H9 (cell line): ENCODE data around the gene KCNJ12. TPM values are rescaled to one million over a fixed set of nuclear protein-coding genes. Genes with fewer than 3 reads are reported as not detected.

ENCODE experiments used
- DNase-seq: peaks from one replicate; pipeline ENCODE4 v3.0.0-alpha.2; 2017
- H2AFZ ChIP-seq: one replicate; pipeline ENCODE4 v1.6.1; 2013; ENCODE audit warnings: mild to moderate bottlenecking, low read length, control low read depth, moderate library complexity
- H2AK5ac ChIP-seq: 2 replicates; pipeline ENCODE4 v1.6.1; 2013; ENCODE audit warnings: low read length, control low read depth, mixed read lengths; ENCODE audit not compliant: insufficient read length
- H2BK120ac ChIP-seq: one replicate; pipeline ENCODE4 v1.6.1; 2013; ENCODE audit warnings: low read depth, mild to moderate bottlenecking, low read length, control low read depth, inconsistent platforms; ENCODE audit not compliant: poor library complexity, severe bottlenecking
- H2BK12ac ChIP-seq: 2 replicates; pipeline ENCODE4 v1.6.1; 2013; ENCODE audit warnings: low read length, control low read depth, mixed read lengths, low read depth; ENCODE audit not compliant: insufficient read length
- H2BK15ac ChIP-seq: 2 replicates; pipeline ENCODE4 v1.6.1; 2013; ENCODE audit warnings: low read depth, low read length, control low read depth
- H2BK20ac ChIP-seq: one replicate; pipeline ENCODE4 v1.6.1; 2013; ENCODE audit warnings: low read depth, mild to moderate bottlenecking, low read length, control low read depth, inconsistent platforms; ENCODE audit not compliant: poor library complexity, severe bottlenecking
- H2BK5ac ChIP-seq: 2 replicates; pipeline ENCODE4 v1.6.1; 2013; ENCODE audit warnings: low read length, control low read depth, mixed read lengths; ENCODE audit not compliant: insufficient read length
- H3K14ac ChIP-seq: 2 replicates; pipeline ENCODE4 v1.6.1; 2013; ENCODE audit warnings: low read length, control low read depth; ENCODE audit not compliant: insufficient read depth
- H3K18ac ChIP-seq: 2 replicates; pipeline ENCODE4 v1.6.1; 2013; ENCODE audit warnings: low read depth, mild to moderate bottlenecking, mixed read lengths, low read length, control low read depth; ENCODE audit not compliant: insufficient read length
- H3K23ac ChIP-seq: 2 replicates; pipeline ENCODE4 v1.6.1; 2013; ENCODE audit warnings: low read length, control low read depth, mixed read lengths, low read depth; ENCODE audit not compliant: insufficient read length
- H3K23me2 ChIP-seq: 2 replicates; pipeline ENCODE4 v1.6.1; 2013; ENCODE audit warnings: low read depth, mild to moderate bottlenecking, mixed read lengths, low read length, control low read depth; ENCODE audit not compliant: insufficient read length, poor library complexity, severe bottlenecking
- H3K27ac ChIP-seq: 2 replicates; pipeline ENCODE4 v1.5.1; 2013; ENCODE audit warnings: low read length, control low read depth, mixed read lengths, low read depth; ENCODE audit not compliant: insufficient read length
- H3K27me3 ChIP-seq: 2 replicates; pipeline ENCODE4 v1.6.1; 2013; ENCODE audit warnings: low read length, control low read depth, inconsistent platforms; ENCODE audit not compliant: insufficient read depth
- H3K4ac ChIP-seq: 2 replicates; pipeline ENCODE4 v1.6.1; 2013; ENCODE audit warnings: low read depth, mild to moderate bottlenecking, control low read depth, inconsistent platforms, low read length, moderate library complexity
- H3K4me1 ChIP-seq: 2 replicates; pipeline ENCODE4 v1.6.1; 2013; ENCODE audit warnings: low read length, control low read depth, inconsistent platforms; ENCODE audit not compliant: insufficient read depth
- H3K4me2 ChIP-seq: 2 replicates; pipeline ENCODE4 v1.6.1; 2013; ENCODE audit warnings: low read length, control low read depth, mixed read lengths; ENCODE audit not compliant: insufficient read length, insufficient read depth
- H3K56ac ChIP-seq: 2 replicates; pipeline ENCODE4 v1.6.1; 2013; ENCODE audit warnings: low read depth, mild to moderate bottlenecking, mixed read lengths, low read length, control low read depth; ENCODE audit not compliant: insufficient read length
- H3K79me1 ChIP-seq: 2 replicates; pipeline ENCODE4 v1.6.1; 2013; ENCODE audit warnings: low read depth, mild to moderate bottlenecking, moderate library complexity, low read length, control low read depth, inconsistent platforms; ENCODE audit not compliant: insufficient read depth, poor library complexity, severe bottlenecking
- H3K79me2 ChIP-seq: 2 replicates; pipeline ENCODE4 v1.6.1; 2013; ENCODE audit warnings: low read length, control low read depth, inconsistent platforms; ENCODE audit not compliant: insufficient read depth
- H3K9ac ChIP-seq: 2 replicates; pipeline ENCODE4 v1.6.1; 2013; ENCODE audit warnings: low read length, control low read depth, mixed read lengths; ENCODE audit not compliant: insufficient read length; ENCODE audit errors: extremely low read depth
- H3K9me3 ChIP-seq: one replicate; pipeline ENCODE4 v1.6.1; 2013; ENCODE audit warnings: low read depth, low read length, inconsistent platforms; ENCODE audit not compliant: control insufficient read depth
- H3T11ph ChIP-seq: one replicate; pipeline ENCODE4 v1.6.1; 2013; ENCODE audit warnings: mild to moderate bottlenecking, low read length, control low read depth, inconsistent platforms
- H4K20me1 ChIP-seq: one replicate; pipeline ENCODE4 v1.6.1; 2013; ENCODE audit not compliant: control insufficient read depth, insufficient read length, insufficient read depth
- H4K5ac ChIP-seq: 2 replicates; pipeline ENCODE4 v1.6.1; 2013; ENCODE audit warnings: low read depth, mild to moderate bottlenecking, mixed read lengths, low read length, control low read depth; ENCODE audit not compliant: insufficient read length
- H4K8ac ChIP-seq: replicated peaks from 2 replicates; pipeline ENCODE4 v1.6.1; 2013; ENCODE audit warnings: low read length, control low read depth, mixed read lengths, low read depth; ENCODE audit not compliant: insufficient read length
- H4K91ac ChIP-seq: 2 replicates; pipeline ENCODE4 v1.6.1; 2013; ENCODE audit warnings: low read depth, mild to moderate bottlenecking, moderate library complexity, mixed read lengths, low read length, control low read depth; ENCODE audit not compliant: insufficient read length
- H3K27ac Mint-ChIP-seq, 3 experiments: 2 replicates in 2 of 3; 3 replicates in 1 of 3; pipeline ENCODE4 v1.8.0; 2020 to 2021; ENCODE audit warnings: mixed read lengths in 3 of 3, mild to moderate bottlenecking in 1 of 3, moderate library complexity in 1 of 3
- H3K27me3 Mint-ChIP-seq: 2 replicates; pipeline ENCODE4 v1.8.0; 2021; ENCODE audit warnings: low read depth, mild to moderate bottlenecking, moderate library complexity, mixed read lengths
- H3K36me3 Mint-ChIP-seq, 3 experiments: 2 replicates in 2 of 3; 3 replicates in 1 of 3; pipeline ENCODE4 v1.8.0; 2020 to 2021; ENCODE audit warnings: low read depth in 3 of 3, mixed read lengths in 3 of 3; ENCODE audit not compliant: insufficient read depth in 1 of 3
- H3K4me1 Mint-ChIP-seq, 2 experiments: 2 replicates each; pipeline ENCODE4 v1.8.0; 2020; ENCODE audit warnings: mixed read lengths in 2 of 2
- H3K4me3 Mint-ChIP-seq, 2 experiments: 2 replicates in 1 of 2; 3 replicates in 1 of 2; pipeline ENCODE4 v1.8.0; 2020 to 2021; ENCODE audit warnings: mild to moderate bottlenecking in 2 of 2, mixed read lengths in 2 of 2, moderate library complexity in 1 of 2
- H3K9me3 Mint-ChIP-seq, 2 experiments: 2 replicates in 1 of 2; 3 replicates in 1 of 2; pipeline ENCODE4 v1.8.0; 2020; ENCODE audit warnings: mild to moderate bottlenecking in 2 of 2, mixed read lengths in 2 of 2, moderate library complexity in 1 of 2
- WGBS: extraction: QIAGEN DNeasy Blood & Tissue Kit; methylation state at CpG from one replicate; pipeline ENCODE4 v1.1.7; 2013; ENCODE audit warnings: missing lambda C conversion rate, low lambda C conversion rate, mixed read lengths; ENCODE audit not compliant: insufficient read length; ENCODE audit errors: extremely low coverage; 5-methylcytosine and 5-hydroxymethylcytosine counted together
- total RNA-seq: library from RNA; stranded (reverse); gene quantifications from 2 replicates; pipeline ENCODE4 v1.2.1, GENCODE V29; 2021
- TF ChIP-seq, protein P1 (sequence below): fragments of 200-600 bp; sonication (generic); conservative IDR thresholded peaks from 3 replicates; pipeline ENCODE4 v1.8.0; 2021; ENCODE audit warnings: antibody characterized with exemption, mild to moderate bottlenecking

Gene KCNJ12
- total RNA-seq, 1 experiment from 2014 or later = 0.39 TPM

GRCh38 chr17:21382560-21383495 lies 6.7 kb downstream of the KCNJ12 start:
- Mint-ChIP-seq H3K4me3 (no peak overlapping the region), H3K27me3 (peaks cover 19% of the 10 kb centered on the region), H3K4me1 (peaks cover 0 to 12% of the 10 kb centered on the region in 2 experiments; a peak in 1 of 4 replicates), H3K27ac (no peak overlapping the region), H3K9me3 (no peaks in the 10 kb centered on the region; a peak in 1 of 5 replicates), H3K36me3 (no peaks in the 10 kb centered on the region)
- Histone ChIP-seq H3K23ac (no peak overlapping the region), H2AK5ac (no peak overlapping the region), H3K27me3 (peaks cover 2% of the 10 kb centered on the region; the same call in 1 of the 2 replicates), H3K9me3 (no peaks in the 10 kb centered on the region), H2BK15ac (no peak overlapping the region), H4K5ac (no peak overlapping the region), H2AFZ (no peak overlapping the region), H3T11ph (no peak overlapping the region), H3K79me1 (no peaks in the 10 kb centered on the region), H3K9ac (no peak overlapping the region), H3K18ac (no peak overlapping the region), H3K23me2 (peaks cover 4% of the 10 kb centered on the region), H3K27ac (no peak overlapping the region), H3K79me2 (no peaks in the 10 kb centered on the region), H2BK20ac (no peak overlapping the region), H4K8ac (no peak overlapping the region), H2BK120ac (no peak overlapping the region), H3K4ac (no peak overlapping the region), H2BK5ac (no peak overlapping the region), H3K4me1 (no peaks in the 10 kb centered on the region; the same call in 1 of the 2 replicates), H3K4me2 (no peak overlapping the region), H4K91ac (no peak overlapping the region), H3K14ac (no peak overlapping the region), H3K56ac (no peak overlapping the region), H2BK12ac (no peak overlapping the region), H4K20me1 (peaks cover 2% of the 10 kb centered on the region)
- no CpG with 5 or more reads among the region's 29 CpGs for WGBS
- no peak for DNase-seq
- TF ChIP-seq, protein P1, sequence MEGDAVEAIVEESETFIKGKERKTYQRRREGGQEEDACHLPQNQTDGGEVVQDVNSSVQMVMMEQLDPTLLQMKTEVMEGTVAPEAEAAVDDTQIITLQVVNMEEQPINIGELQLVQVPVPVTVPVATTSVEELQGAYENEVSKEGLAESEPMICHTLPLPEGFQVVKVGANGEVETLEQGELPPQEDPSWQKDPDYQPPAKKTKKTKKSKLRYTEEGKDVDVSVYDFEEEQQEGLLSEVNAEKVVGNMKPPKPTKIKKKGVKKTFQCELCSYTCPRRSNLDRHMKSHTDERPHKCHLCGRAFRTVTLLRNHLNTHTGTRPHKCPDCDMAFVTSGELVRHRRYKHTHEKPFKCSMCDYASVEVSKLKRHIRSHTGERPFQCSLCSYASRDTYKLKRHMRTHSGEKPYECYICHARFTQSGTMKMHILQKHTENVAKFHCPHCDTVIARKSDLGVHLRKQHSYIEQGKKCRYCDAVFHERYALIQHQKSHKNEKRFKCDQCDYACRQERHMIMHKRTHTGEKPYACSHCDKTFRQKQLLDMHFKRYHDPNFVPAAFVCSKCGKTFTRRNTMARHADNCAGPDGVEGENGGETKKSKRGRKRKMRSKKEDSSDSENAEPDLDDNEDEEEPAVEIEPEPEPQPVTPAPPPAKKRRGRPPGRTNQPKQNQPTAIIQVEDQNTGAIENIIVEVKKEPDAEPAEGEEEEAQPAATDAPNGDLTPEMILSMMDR = no peak
